ENCODE measurements around the gene TMEM150B.

DNA sequence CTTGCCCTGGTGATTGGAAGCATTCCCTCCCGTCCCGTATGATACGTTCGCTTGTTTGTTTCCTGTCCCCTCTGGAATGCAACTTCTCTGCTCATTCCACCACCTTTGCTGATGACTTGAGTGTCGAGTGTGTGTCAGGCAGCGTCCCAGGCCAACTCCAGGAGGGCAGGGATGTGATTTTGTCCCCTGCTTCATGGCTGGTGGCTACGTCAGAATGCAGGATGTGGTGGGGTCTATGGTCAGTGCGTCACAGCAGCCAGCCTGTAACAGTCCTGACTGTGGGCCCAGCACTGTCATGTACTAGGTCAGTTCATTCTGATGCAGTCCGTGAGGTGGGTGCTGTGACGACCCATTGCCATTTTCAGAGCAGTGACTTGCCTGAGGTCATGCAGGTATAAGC, 25.1 kb downstream of the TMEM150B start:
- TF ChIP-seq, protein P1, sequence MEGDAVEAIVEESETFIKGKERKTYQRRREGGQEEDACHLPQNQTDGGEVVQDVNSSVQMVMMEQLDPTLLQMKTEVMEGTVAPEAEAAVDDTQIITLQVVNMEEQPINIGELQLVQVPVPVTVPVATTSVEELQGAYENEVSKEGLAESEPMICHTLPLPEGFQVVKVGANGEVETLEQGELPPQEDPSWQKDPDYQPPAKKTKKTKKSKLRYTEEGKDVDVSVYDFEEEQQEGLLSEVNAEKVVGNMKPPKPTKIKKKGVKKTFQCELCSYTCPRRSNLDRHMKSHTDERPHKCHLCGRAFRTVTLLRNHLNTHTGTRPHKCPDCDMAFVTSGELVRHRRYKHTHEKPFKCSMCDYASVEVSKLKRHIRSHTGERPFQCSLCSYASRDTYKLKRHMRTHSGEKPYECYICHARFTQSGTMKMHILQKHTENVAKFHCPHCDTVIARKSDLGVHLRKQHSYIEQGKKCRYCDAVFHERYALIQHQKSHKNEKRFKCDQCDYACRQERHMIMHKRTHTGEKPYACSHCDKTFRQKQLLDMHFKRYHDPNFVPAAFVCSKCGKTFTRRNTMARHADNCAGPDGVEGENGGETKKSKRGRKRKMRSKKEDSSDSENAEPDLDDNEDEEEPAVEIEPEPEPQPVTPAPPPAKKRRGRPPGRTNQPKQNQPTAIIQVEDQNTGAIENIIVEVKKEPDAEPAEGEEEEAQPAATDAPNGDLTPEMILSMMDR (IDR thresholded peaks at IDR 0.05; ENCODE audit: low read depth, low read length, poor library complexity, severe bottlenecking): no peak
- no peak for TF ChIP-seq EZH2phosphoT487 (IDR thresholded peaks at IDR 0.05; ENCODE audit: borderline replicate concordance, low read length)

All from DOHH2 (cell line).